Tibial nerve (tissue), 4 donors: ENCODE results near the gene PELI2.

Source experiments
- EP300 ChIP-seq, 2 donors: sonication (generic); formaldehyde crosslinking; IDR thresholded peaks; one replicate each; pipeline ENCODE4 v1.6.1; 2017; ENCODE audit warnings: antibody characterized with exemption in 2 of 2, mild to moderate bottlenecking in 1 of 2
- POLR2A ChIP-seq, 2 donors: fragments of 450-650 bp; IDR thresholded peaks; one replicate each; pipeline ENCODE4 v1.6.1; 2017; ENCODE audit warnings: antibody characterized with exemption in 2 of 2, mild to moderate bottlenecking in 2 of 2, moderate library complexity in 2 of 2
- TF ChIP-seq, protein P1 (sequence below), 5 experiments: fragments of 200-600 bp in 3 of 5; fragments of 450-650 bp in 2 of 5; sonication (generic) in 3 of 5; IDR thresholded peaks; one replicate each; pipeline ENCODE4 v1.5.1; 2016 to 2019; ENCODE audit warnings: antibody characterized with exemption in 5 of 5, mild to moderate bottlenecking in 3 of 5, moderate library complexity in 2 of 5

DNA sequence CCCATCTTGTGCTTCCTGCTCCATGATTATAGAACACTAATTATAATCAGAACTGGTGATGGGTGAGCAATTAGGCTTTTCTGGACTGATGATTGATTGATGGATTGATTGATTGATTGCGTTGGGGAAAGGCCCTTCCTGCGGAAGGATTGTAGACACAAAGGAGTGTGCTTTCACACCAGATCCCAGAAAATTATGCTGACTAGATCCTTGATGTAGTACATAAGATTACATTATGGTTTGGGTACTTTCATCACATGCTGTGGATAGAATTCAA, 8.4 kb downstream of the PELI2 start:
- TF ChIP-seq, protein P1, sequence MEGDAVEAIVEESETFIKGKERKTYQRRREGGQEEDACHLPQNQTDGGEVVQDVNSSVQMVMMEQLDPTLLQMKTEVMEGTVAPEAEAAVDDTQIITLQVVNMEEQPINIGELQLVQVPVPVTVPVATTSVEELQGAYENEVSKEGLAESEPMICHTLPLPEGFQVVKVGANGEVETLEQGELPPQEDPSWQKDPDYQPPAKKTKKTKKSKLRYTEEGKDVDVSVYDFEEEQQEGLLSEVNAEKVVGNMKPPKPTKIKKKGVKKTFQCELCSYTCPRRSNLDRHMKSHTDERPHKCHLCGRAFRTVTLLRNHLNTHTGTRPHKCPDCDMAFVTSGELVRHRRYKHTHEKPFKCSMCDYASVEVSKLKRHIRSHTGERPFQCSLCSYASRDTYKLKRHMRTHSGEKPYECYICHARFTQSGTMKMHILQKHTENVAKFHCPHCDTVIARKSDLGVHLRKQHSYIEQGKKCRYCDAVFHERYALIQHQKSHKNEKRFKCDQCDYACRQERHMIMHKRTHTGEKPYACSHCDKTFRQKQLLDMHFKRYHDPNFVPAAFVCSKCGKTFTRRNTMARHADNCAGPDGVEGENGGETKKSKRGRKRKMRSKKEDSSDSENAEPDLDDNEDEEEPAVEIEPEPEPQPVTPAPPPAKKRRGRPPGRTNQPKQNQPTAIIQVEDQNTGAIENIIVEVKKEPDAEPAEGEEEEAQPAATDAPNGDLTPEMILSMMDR (IDR thresholded peaks at IDR 0.05): no peak
- TF ChIP-seq POLR2A (IDR thresholded peaks at IDR 0.05) (no peak), EP300 (IDR thresholded peaks at IDR 0.05) (no peak)
